Stomach (tissue), 9 donors: Measurements from ENCODE around the gene PLXDC1. TPM values are rescaled to one million over a fixed set of nuclear protein-coding genes. Genes with fewer than 3 reads are reported as not detected.

Experiments
- DNase-seq, 2 donors: peaks; one replicate each; pipeline versions ENCODE4 v3.0.0 to v3.0.0-alpha.2; 2013 to 2019
- H3K27ac ChIP-seq, 5 donors: fragments of 200-600 bp in 4 of 5; sonication (generic) in 4 of 5; one replicate each; pipeline ENCODE4 v1.5.1; 2013 to 2019; ENCODE audit warnings: mild to moderate bottlenecking in 1 of 5, moderate library complexity in 1 of 5
- H3K27me3 ChIP-seq, 3 donors: fragments of 200-600 bp; sonication (generic); one replicate each; pipeline ENCODE4 v1.5.1; 2017 to 2019; ENCODE audit warnings: mixed run types in 1 of 3
- H3K36me3 ChIP-seq, 4 donors: fragments of 200-600 bp; sonication (generic); 1 replicate in 3 of 4; 2 replicates in 1 of 4; pipeline ENCODE4 v1.5.1; 2016 to 2019
- H3K4me1 ChIP-seq, 4 donors: fragments of 200-600 bp; sonication (generic); one replicate each; pipeline ENCODE4 v1.5.1; 2016 to 2019
- H3K4me3 ChIP-seq, 4 donors: fragments of 200-600 bp; sonication (generic) in 3 of 4; one replicate each; pipeline ENCODE4 v1.5.1; 2016 to 2019; ENCODE audit warnings: mild to moderate bottlenecking in 1 of 4
- H3K9me3 ChIP-seq, 4 donors: fragments of 200-600 bp; sonication (generic); one replicate each; pipeline ENCODE4 v1.5.1; 2016 to 2019
- CTCF ChIP-seq, 7 experiments: fragments of 450-650 bp in 4 of 7; fragments of 200-600 bp in 3 of 7; sonication (generic) in 3 of 7; IDR thresholded peaks; one replicate each; pipeline ENCODE4 v1.5.1; 2016 to 2019; ENCODE audit warnings: antibody characterized with exemption in 7 of 7, control low read depth in 2 of 7, mild to moderate bottlenecking in 1 of 7
- EP300 ChIP-seq: sonication (generic); formaldehyde crosslinking; IDR thresholded peaks from one replicate; pipeline ENCODE4 v1.6.1; 2017; ENCODE audit warnings: antibody characterized with exemption
- POLR2A ChIP-seq, 4 donors: fragments of 450-650 bp; IDR thresholded peaks; one replicate each; pipeline ENCODE4 v1.6.1; 2016; ENCODE audit warnings: antibody characterized with exemption in 4 of 4, control low read depth in 2 of 4, mild to moderate bottlenecking in 1 of 4, moderate library complexity in 1 of 4
- POLR2AphosphoS5 ChIP-seq, 3 donors: sonication (generic); formaldehyde crosslinking; IDR thresholded peaks; one replicate each; pipeline ENCODE4 v1.6.1; 2016; ENCODE audit warnings: antibody characterized with exemption in 3 of 3
- WGBS, 5 donors: extraction: QIAGEN DNeasy Blood & Tissue Kit in 3 of 5; methylation state at CpG; one replicate each; pipeline versions ENCODE4 v1.1.5 to v1.1.7; 2013 to 2018; 5-methylcytosine and 5-hydroxymethylcytosine counted together
- intact Hi-C: fragments of 100-400 bp; cut with DNase I; formaldehyde crosslinking; loops from one replicate; pipeline ENCODE4 v1.15.1; 2023; ENCODE audit warnings: low total_unique reads
- polyA plus RNA-seq, 3 donors: library from polyadenylated mRNA; stranded (reverse); fragments of 200-250 nt; gene quantifications; one replicate each; pipeline ENCODE4 v1.2.3, GENCODE V29; 2013
- small RNA-seq, 4 donors: library from RNA; depleted of rRNA; stranded (forward); fragments of <200 nt; gene quantifications; one replicate each; pipeline ENCODE3, GENCODE V24; 2016
- total RNA-seq, 5 donors: library from RNA; depleted of rRNA; stranded (reverse); fragments of >200 nt; gene quantifications; one replicate each; pipeline versions ENCODE4 v1.1.0 to v1.2.3, GENCODE V29; 2014 to 2016
- donor health status: healthy with polysubstance abuse.
- donor health status: Bipolar disorder and iron deficiency.
- donor health status: healthy.

Gene PLXDC1
- total and polyA plus RNA-seq, 8 donors: 0.58 to 77.2 (median 4.4) TPM

GRCh38 chr17:39015546-39015935 lies 135.9 kb downstream of the PLXDC1 start:
- DNase-seq: no peak

GRCh38 chr17:39014795-39015545 lies 136.5 kb downstream of the PLXDC1 start:
- no peak overlapping the region for H3K4me3 ChIP-seq
- H3K4me1 ChIP-seq: peaks cover 0 to 9% (median 3%) of the 10 kb centered on the region in 4 donors
- peak overlapping the region in 2 of 5 donors; percentile 19 to 49 for H3K27ac ChIP-seq
- H3K9me3 ChIP-seq: no peaks in the 10 kb centered on the region
- TF ChIP-seq CTCF (IDR thresholded peaks at IDR 0.05): no peak
- no peak for TF ChIP-seq EP300
- TF ChIP-seq POLR2AphosphoS5 (IDR thresholded peaks at IDR 0.05): no peak
- no peak for TF ChIP-seq POLR2A (IDR thresholded peaks at IDR 0.05)
- DNase-seq: no peak
- no peaks in the 10 kb centered on the region for H3K36me3 ChIP-seq
- WGBS, 5 donors: 85 to 88% (median 86%) methylated on average over 11 to 13 of the region's 13 CpGs
- intact Hi-C loops: no loop called here
- H3K27me3 ChIP-seq: peaks cover 0 to 3% (median 0%) of the 10 kb centered on the region in 3 donors

More at GRCh38 chr17:39015546-39015935, 135.9 kb downstream of the PLXDC1 start:
- Histone ChIP-seq H3K4me3 (no peak overlapping the region), H3K27ac (peak overlapping the region in 1 of 5 donors; percentile 49), H3K4me1 (peaks cover 0 to 9% (median 3%) of the 10 kb centered on the region in 4 donors), H3K9me3 (no peaks in the 10 kb centered on the region), H3K36me3 (no peaks in the 10 kb centered on the region), H3K27me3 (peaks cover 0 to 3% (median 0%) of the 10 kb centered on the region in 3 donors)
- WGBS, 5 donors: 84 to 98% (median 87%) methylated on average over 9 to 11 of the region's 11 CpGs
- TF ChIP-seq POLR2AphosphoS5 (IDR thresholded peaks at IDR 0.05) (no peak), POLR2A (IDR thresholded peaks at IDR 0.05) (no peak), EP300 (no peak), CTCF (IDR thresholded peaks at IDR 0.05) (no peak)
- intact Hi-C loops: no loop called here

GRCh38 chr17:39014044-39014794 lies 137.2 kb downstream of the PLXDC1 start:
- WGBS, 5 donors: 70 to 88% (median 86%) methylated on average over 4 of the region's 4 CpGs
- Histone ChIP-seq H3K36me3 (no peaks in the 10 kb centered on the region), H3K4me1 (peaks cover 0 to 9% (median 3%) of the 10 kb centered on the region in 4 donors), H3K27me3 (peaks cover 0 to 3% (median 0%) of the 10 kb centered on the region in 3 donors), H3K9me3 (no peaks in the 10 kb centered on the region), H3K4me3 (no peak overlapping the region), H3K27ac (peak overlapping the region in 2 of 5 donors; percentile 19 to 49)
- TF ChIP-seq POLR2A (IDR thresholded peaks at IDR 0.05): no peak
- no peak for TF ChIP-seq CTCF (IDR thresholded peaks at IDR 0.05)
- no peak for TF ChIP-seq EP300
- no peak for TF ChIP-seq POLR2AphosphoS5 (IDR thresholded peaks at IDR 0.05)
- intact Hi-C loops: no loop called here
- DNase-seq: no peak

Small RNAs within 50 kb of the gene (small RNA-seq; reads per million reads assigned to genes)
- 0 reads per million in 4 donors for gene AC091178.1

Other genes starting within 250 kb of the PLXDC1 start
- gene FBXO47, start 184.2 kb downstream of the PLXDC1 start, total RNA-seq: not detected
- not detected for gene FBXO47, start 184.2 kb downstream of the PLXDC1 start, polyA plus RNA-seq
- gene ARL5C, start 14.5 kb upstream of the PLXDC1 start, total RNA-seq: not detected
- gene ARL5C, start 14.5 kb upstream of the PLXDC1 start, polyA plus RNA-seq: not detected
- gene CACNB1, start 46.0 kb upstream of the PLXDC1 start, total RNA-seq: 10 to 100 TPM in 2 of 5 donors, 1 to 10 TPM in 3; 4.2 to 57.2 (median 8.9) TPM
- 1 to 10 TPM; 2.4 to 2.7 (median 2.7) TPM for gene CACNB1, start 46.0 kb upstream of the PLXDC1 start, polyA plus RNA-seq
- 1,000 to 10,000 TPM; 1,114 to 2,498 (median 1,672) TPM for gene RPL19, start 48.6 kb upstream of the PLXDC1 start, total RNA-seq
- 1,000 to 10,000 TPM; 3,254 to 4,546 (median 3,773) TPM for gene RPL19, start 48.6 kb upstream of the PLXDC1 start, polyA plus RNA-seq
- gene STAC2, start 74.3 kb upstream of the PLXDC1 start, total RNA-seq: under 1 TPM in 1 of 5 donors, not detected in 4; under 0.01 TPM
- under 1 TPM in 2 of 3 donors, not detected in 1; 0.15 to 0.20 TPM for gene STAC2, start 74.3 kb upstream of the PLXDC1 start, polyA plus RNA-seq
- 10 to 100 TPM in 3 of 5 donors, 1 to 10 TPM in 2; 6.7 to 18.4 (median 11.1) TPM for gene FBXL20, start 250.0 kb upstream of the PLXDC1 start, total RNA-seq
- 1 to 10 TPM; 1.5 to 1.8 (median 1.7) TPM for gene FBXL20, start 250.0 kb upstream of the PLXDC1 start, polyA plus RNA-seq